GM18858 (cell line): ENCODE measurements around the gene RAPGEF3.

Source experiments
- ATAC-seq: cut with Tn5 transposase; IDR thresholded peaks from one replicate; pipeline ENCODE4 v1.9.1; 2021; ENCODE audit not compliant: unreplicated experiment

RAPGEF3 gene

GRCh38 chr12:47745485-47746041 lies 13.1 kb downstream of the RAPGEF3 start:
- no peak for ATAC-seq

DNA sequence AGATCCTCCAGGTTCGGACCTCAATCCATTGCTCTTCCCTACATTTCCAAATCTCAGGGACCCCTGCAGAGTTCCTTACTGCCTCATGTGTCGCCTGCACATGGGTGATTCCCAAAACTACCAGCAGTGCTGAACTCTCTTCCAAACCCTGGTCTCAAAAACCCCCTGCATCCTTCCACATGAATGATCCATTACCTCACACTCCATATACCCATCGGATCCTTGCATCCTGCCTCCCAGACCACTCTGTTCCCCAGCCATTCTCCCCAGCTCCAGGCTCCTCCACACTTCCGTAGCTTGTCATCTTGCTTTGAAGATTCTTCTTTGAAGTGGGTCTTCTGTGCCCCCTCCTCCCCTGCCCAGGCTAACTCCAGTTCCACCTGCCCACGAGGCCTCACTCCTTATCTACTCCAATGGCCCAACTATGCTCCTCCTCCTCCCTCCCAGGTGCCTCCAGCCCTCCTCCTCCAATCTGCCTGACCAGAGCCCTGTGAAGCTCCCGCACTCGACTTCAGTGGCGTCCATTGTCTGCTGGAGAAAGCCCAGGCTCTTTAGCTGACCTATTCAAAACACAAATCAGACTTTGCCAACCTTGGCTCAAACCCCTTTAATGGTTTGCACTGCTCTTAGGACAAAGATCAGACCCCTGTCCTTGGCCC lies 13.8 kb downstream of the RAPGEF3 start:
- ATAC-seq: no peak

DNA sequence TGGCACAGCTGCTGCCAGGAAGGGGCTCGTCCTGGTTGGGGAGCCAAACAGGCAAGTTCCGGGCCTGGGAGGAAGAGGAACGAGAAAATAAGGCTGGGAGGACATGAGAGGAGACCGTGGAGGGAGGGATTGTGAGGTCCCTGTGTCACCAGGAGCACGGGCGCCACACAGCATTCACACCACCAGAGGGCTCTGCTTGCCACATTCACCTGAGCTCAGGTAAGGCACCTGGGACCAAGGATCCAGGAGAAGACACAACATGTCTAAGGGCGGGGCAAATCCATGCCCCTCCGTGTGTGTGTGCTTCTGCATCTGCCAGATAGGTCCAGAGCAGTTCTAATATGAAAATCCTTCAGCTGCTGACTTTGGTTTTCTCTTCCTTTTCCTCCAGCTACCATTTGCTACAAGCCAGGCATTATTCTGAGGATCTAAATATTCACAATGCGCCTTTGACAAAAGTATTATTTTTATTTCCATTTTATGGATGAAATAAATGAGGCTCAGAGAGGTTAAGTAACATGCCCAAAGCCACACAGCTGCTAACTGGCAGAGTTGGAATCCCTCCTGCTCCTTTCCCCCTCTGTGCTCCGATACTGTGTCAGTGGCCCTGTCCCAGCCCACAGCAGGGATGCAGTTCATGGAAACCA lies 14.6 kb downstream of the RAPGEF3 start:
- no peak for ATAC-seq

GRCh38 chr12:47743311-47743860 lies 15.3 kb downstream of the RAPGEF3 start:
- ATAC-seq: no peak

GRCh38 chr12:47742253-47742825 lies 16.3 kb downstream of the RAPGEF3 start:
- no peak for ATAC-seq

GRCh38 chr12:47741340-47741703 lies 17.4 kb downstream of the RAPGEF3 start:
- peak; percentile 44 for ATAC-seq

DNA sequence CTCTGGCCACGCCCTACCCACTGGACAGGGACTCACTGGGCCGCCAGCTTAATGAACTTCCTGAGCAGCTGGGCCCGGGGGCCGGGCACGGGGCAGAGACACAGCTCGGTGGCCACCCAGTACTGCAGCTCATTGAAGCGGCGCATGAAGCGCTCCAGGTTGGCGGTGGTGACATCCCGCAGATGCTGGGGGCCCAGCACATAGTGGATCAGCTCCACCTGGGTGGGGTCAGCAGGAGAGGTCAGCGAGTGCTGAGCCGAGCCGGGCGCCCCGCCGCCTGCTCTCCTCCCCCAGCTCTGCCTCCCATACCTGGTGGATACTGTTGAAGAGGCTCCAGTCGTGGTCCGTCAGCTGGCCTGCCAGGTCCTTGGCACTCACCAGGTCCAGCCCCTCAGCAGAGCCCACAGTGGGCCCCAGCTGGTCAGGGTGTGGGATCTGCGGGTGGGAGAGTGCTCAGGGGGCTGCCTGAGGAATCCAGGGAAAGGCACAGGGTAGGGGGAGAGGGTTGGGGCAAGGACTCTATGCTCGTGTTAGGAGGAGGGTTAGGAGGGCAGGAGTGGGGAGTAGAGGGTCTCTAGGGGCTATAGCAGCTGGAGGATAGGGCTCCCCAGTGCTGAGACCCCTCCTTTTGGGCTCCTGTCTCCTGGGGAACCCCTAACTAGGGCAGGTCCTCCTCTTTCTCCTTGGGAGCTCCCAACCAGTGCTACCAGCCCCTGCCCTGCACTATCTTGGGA lies 17.9 kb downstream of the RAPGEF3 start:
- no peak for ATAC-seq

- peak; percentile 42 for ATAC-seq
These were observed 18.7 kb downstream of the RAPGEF3 start for GRCh38 chr12:47739979-47740378.

DNA sequence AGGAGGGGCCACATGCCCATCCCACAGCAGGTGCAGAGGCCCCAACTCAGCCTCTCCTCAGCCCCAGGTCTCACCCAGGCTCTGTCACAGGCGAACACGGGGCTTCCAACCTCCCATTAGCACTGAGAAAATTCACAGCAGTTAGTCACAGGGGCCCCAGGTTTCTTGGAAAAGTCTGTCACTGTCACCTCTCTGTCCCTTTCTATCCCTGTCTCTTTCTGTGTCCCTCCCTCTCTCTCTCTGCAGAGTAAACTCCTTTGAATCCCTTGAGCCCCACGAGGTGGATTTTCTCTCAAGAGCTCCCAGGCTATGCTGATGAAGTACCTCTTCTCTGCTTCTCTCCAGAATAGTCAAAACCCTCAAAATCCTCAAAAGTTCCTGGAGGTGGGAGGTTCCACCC lies 19.4 kb downstream of the RAPGEF3 start:
- ATAC-seq: no peak

- no peak for ATAC-seq
These were observed 20.6 kb downstream of the RAPGEF3 start for GRCh38 chr12:47737936-47738594.

GRCh38 chr12:47736877-47737676 lies 21.6 kb downstream of the RAPGEF3 start:
- no peak for ATAC-seq

- ATAC-seq: no peak
These were observed 22.5 kb downstream of the RAPGEF3 start for GRCh38 chr12:47736216-47736615.

DNA sequence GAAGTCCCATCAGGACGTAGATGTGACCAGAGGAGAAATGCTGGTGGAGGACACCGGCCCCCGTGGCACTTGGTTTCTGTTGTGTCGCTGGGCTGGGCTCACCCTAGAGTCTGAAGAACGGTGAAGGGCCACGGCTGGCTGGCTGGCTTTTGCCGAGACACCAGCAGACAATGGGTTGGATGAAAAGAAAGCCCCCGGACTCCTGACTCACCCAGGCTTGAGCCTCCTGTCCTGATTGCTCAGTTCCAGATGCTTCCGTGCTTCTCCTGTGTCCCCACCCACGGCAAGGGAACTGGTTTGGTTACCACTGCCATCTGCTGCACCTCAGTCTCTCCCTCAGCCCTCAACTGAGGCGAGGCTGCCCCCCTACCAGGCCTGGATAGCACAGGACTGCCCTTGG lies 23.0 kb downstream of the RAPGEF3 start:
- no peak for ATAC-seq

DNA sequence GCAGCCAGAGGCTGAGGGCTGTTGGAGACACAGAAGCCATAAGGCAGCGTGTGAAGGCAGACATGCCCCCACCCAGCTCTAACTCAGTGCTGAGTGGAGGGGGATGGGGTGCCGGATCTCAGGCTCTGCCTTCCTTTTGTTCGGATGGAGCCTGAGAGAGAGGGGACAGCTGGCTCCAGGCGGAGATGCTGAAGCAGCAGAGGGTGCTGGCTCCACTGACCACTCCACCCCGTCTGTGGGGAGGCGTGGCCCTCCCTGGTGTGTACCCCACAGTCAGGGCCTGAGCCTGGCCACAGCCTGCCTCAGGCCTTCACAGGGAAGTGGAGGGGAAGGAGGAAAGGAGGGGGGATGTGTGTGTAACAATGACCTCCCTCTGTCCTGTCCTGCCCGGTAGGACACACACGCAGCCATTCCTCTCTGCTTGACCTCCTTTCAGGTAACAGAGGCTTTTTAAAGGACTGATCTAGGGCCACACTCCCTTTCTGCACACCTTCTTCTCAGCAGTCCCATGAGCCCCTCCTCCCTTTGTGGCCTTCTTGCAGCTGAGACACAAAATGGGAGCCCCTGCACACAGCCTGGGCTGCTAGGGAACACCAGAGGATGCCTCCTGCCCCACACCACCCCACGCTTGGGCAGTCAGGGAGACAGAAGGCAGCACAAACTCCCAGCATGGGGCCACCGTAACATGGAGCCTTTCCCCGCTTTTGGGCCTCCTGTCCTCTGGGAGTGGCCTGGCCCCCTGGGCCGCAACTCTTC lies 23.8 kb downstream of the RAPGEF3 start:
- ATAC-seq: no peak

DNA sequence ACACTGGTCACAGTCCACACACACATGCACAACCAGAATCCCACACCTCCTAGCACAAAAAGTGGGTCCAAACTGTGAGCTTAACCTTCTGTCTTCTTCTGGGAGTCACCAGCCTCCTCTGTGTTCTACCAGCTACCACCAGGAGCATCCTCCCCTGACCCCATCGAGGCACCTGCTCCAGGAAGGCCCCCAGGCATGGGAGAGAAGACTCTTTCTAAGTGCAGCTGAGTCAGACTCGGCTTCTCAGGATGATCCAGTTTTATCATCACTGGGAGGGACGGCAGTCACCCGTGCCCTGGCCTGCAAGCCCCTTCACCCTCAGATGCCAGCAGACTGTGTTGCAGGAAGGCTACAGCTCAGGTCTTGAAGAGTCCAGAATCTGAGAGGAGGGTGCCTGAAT lies 25.5 kb downstream of the RAPGEF3 start:
- no peak for ATAC-seq

DNA sequence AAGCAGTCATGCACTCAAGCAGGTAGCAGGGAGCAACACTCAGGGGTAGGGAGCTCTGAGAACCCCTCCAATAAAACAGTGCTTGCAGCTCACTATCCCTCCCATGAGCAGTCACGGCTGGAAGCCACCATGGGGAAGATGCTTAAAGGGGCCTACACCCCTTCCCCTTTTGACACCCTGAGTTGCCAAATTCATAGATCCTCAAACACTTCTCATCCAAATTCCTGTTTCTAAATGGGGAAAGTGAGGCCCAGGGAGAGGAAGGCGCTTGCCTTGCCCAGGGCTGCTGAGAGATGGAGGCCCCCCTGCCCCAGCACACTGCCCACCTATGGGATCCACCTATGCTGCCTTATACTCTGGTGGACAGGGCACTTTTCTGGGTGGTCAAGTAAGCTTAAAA lies 26.2 kb downstream of the RAPGEF3 start:
- ATAC-seq: no peak

DNA sequence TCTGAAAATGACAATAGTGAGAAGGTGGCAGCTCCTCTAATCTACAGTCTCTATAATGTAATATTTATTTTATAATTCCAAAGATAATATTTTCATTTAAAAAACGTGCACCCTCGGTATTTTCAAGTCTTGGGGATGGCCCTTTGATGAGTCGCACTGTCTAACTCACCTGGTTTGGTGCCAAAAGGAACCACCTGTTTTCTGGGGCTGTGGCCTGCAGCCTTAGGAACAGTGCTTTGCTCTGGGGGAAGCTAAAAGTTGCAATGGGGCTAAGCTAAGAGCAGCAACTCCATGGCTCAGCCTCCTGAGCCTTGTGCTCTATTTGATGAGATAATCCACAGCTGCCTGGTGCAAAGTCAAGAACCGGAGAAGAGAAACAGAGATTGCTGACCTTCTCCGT lies 27.0 kb downstream of the RAPGEF3 start:
- ATAC-seq: no peak

GRCh38 chr12:47730341-47730744 lies 28.3 kb downstream of the RAPGEF3 start:
- ATAC-seq: no peak

DNA sequence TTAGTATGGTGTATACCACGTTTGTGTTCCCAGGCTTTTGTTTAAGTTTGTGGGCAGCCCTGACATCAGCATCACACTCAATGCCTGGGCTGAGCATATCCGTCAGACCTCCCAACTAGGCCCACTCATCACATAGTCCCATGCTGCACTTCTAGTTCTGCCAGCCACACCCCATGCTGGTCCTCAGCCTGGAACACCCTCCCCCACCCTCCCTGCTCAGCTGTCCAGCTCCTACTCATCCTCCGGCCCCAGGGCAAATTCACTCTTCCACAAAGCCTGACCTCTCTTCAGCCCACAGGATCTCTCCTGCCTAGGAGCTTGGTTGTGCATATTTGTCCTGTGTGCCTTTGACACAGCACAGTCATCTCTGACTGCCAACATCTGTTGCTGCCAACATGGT lies 29.4 kb downstream of the RAPGEF3 start:
- ATAC-seq: no peak
